AG04449 (cell line): ENCODE results near the gene PIGX.

Source experiments
- CTCF ChIA-PET: fragments of 350-600 bp; formaldehyde crosslinking; extraction: SDS; loops from one replicate; lab custom pipeline; 2021; ENCODE audit warnings: antibody characterized with exemption; lab: Yijun Ruan, JAX
- POLR2A ChIA-PET: fragments of 400-600, 350-600 bp; formaldehyde crosslinking; extraction: SDS; loops from one replicate; lab custom pipeline; 2020; ENCODE audit warnings: antibody characterized with exemption, inconsistent platforms; lab: Yijun Ruan, JAX
- DNase-seq: peaks from one replicate; pipeline ENCODE4 v3.0.0-alpha.2; 2010; ENCODE audit warnings: low read depth, low spot score
- H3K4me3 ChIP-seq: 2 replicates; pipeline ENCODE4 v1.5.1; 2011; ENCODE audit warnings: low read depth, mild to moderate bottlenecking, control low read depth, low read length
- CTCF ChIP-seq: IDR thresholded peaks from one replicate; pipeline ENCODE4 v1.5.1; 2011; ENCODE audit warnings: mild to moderate bottlenecking, moderate library complexity, low read length, control low read depth, inconsistent platforms; ENCODE audit not compliant: insufficient read depth; ENCODE audit errors: missing control alignments

Gene PIGX

GRCh38 chr3:196711838-196712513, at the start of gene PIGX, which contains the start of gene CEP19:
TSS of gene PIGX (plus strand) at chr3:196712377.
TSS of gene CEP19 (minus strand) at chr3:196712250. CDS start at chr3:196708657, 3,593 bp downstream.
- ChIA-PET CTCF (interaction anchor here (0.8 to 1.7 kb wide), 3 partner anchors 11 to 26 kb away, joined by 3 to 8 read pairs (median 4); no protein-coding TSS in a partner anchor), POLR2A (interaction anchor here (0.9 to 1.6 kb wide), 2 partner anchors 28 to 155 kb away, joined by 4 to 9 read pairs; partner anchors contain the start of genes PAK2 and SENP5)
- DNase-seq: no peak
- peak within 1 kb of the TSS; percentile 92 for H3K4me3 ChIP-seq
- TF ChIP-seq CTCF: no peak

- no peak for TF ChIP-seq CTCF
Measured at GRCh38 chr3:196662711-196663571, 49.2 kb upstream of the PIGX start.

GRCh38 chr3:196666001-196666867, 45.9 kb upstream of the PIGX start:
- no peak overlapping the region for H3K4me3 ChIP-seq
- TF ChIP-seq CTCF: no peak
- ChIA-PET CTCF (interaction anchor here (1.5 to 2.5 kb wide), 2 partner anchors 15 to 57 kb away, joined by 4 to 8 read pairs; no protein-coding TSS in a partner anchor), POLR2A (no interaction called here)
- no peak for DNase-seq

More at GRCh38 chr3:196662711-196663571, 49.2 kb upstream of the PIGX start:
- no peak for DNase-seq
- ChIA-PET POLR2A (no interaction called here), CTCF (interaction anchor here (0.7 to 2.3 kb wide), 6 partner anchors 14 to 317 kb away, joined by 3 to 14 read pairs (median 4); no protein-coding TSS in a partner anchor)
- no peak overlapping the region; the same call in 1 of the 2 replicates for H3K4me3 ChIP-seq

DNA sequence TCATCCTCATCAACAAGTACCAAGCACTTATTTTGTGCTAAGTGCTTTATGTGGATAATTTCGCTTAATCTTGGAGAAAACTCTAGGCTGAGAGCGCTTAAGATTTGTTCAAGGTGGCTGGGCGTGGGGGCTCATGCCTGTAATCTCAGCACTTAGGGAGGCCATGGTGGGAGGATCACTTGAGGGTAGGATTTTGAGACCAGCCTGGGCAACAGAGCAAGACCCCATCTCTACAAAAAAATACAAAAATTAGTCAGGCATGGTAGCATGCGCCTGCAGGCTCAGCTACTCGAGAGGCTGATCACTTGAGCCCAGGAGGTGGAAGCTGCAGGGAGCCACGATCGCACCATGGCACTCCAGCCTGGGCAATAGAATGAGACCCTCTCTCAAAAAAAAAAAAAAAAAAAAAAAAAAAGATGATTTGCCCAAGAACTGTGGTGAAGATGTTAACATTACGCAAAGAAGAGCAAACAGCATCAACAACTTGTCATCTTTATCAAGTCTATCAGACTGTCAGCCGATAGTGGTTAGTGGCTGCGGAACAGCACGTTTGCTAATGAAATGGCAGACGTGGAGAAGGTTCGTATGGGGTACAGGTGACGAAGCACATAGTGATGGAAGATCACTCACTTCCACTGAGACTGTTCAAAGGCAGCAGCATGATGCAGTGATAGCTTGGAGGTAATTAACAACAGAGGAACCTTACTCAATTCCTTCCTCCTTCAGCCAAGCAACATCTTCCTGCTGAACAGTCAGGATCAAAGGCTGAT, 44.9 kb upstream of the PIGX start:
- ChIA-PET POLR2A (no interaction called here), CTCF (interaction anchor here (0.6 to 2.5 kb wide), 3 partner anchors 18 to 59 kb away, joined by 3 to 8 read pairs (median 4); no protein-coding TSS in a partner anchor)
- H3K4me3 ChIP-seq: no peak overlapping the region
- DNase-seq: no peak
- no peak for TF ChIP-seq CTCF

DNA sequence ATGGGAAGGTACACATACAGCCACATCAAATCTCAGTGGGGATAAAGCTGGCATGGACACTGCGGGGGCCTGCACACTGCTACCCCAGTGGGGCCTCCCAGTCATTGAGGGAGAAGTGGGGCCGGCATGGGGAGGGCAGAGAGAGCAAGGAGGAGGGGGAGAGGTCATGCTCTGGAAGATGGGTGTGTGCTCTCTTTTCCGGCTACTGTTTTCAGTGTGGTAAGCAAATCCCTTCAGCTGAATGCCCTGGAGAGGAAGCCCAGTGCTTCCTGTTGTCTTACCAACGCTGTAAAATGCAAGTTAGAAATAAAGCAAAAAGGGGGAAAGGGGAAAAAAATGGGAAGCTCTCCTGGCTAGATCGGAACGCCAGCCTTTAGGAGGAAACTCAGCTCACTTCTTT, 41.8 kb upstream of the PIGX start:
- CTCF ChIA-PET: interaction anchor here (1.2 to 3.4 kb wide), 3 partner anchors 15 to 132 kb away, joined by 3 to 22 read pairs (median 4); no protein-coding TSS in a partner anchor
- no peak for DNase-seq
- POLR2A ChIA-PET: no interaction called here
- no peak for TF ChIP-seq CTCF
- H3K4me3 ChIP-seq: no peak overlapping the region
